Measurements from ENCODE around the gene LEKR1.

Gene LEKR1

DNA sequence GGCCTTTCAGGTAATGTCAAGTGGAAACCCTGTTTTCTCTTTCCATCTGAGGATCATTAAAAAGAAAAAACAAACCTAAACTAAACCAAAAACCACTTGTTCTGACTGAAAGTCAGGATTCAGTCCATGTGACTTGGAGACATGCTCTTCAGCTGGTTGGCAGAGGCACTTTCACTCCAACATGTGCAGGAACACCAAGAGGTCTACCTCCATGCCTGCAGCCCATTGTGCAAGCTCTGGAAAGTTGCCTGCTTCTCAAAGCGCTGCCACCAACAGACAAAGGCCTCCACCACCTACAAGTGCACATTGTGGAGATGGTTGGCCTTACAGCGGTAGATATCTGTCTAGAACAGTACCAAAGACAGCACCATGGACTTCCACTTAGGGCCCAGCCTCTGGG, 161.8 kb downstream of the LEKR1 start:
- no peaks in the 10 kb centered on the region for H3K9me3 ChIP-seq (ENCODE audit: insufficient read depth, low read length, severe bottlenecking)
- H4K20me1 ChIP-seq (ENCODE audit: insufficient read depth, low read length) = no peaks in the 10 kb centered on the region
- ATAC-seq (ENCODE audit: insufficient read depth, low read depth) (no peak), DNase-seq (no peak)
- H3K79me2 ChIP-seq (ENCODE audit: insufficient read depth, low read length) = no peaks in the 10 kb centered on the region
- H3K27me3 ChIP-seq (ENCODE audit: insufficient read depth, low read length, poor library complexity) = peaks cover 8% of the 10 kb centered on the region
- H3K4me1 ChIP-seq (ENCODE audit: insufficient read depth, low read length) = no peaks in the 10 kb centered on the region
- no peak overlapping the region for H3K4me2 ChIP-seq (ENCODE audit: insufficient read depth, low read length)
- no peaks in the 10 kb centered on the region for H3K36me3 ChIP-seq (ENCODE audit: insufficient read depth, low read length)
- no peak overlapping the region for H3K9ac ChIP-seq (ENCODE audit: low read depth, low read length)
- H3K27ac ChIP-seq (ENCODE audit: low read length) = no peak overlapping the region
- TF ChIP-seq CTCF (IDR thresholded peaks at IDR 0.05; ENCODE audit: borderline replicate concordance, extremely low read depth, low read length, poor library complexity, severe bottlenecking) (no peak), EZH2 (IDR thresholded peaks at IDR 0.05; ENCODE audit: borderline replicate concordance, low read depth, low read length, severe bottlenecking) (no peak)
- no peak overlapping the region; the same call in 1 of the 2 replicates for H2AFZ ChIP-seq (ENCODE audit: low read depth, low read length)
- no peak overlapping the region for H3K4me3 ChIP-seq (ENCODE audit: low read depth in 1 of 2, low read length in 2 of 2)

- no peak overlapping the region for H3K4me3 ChIP-seq (ENCODE audit: low read depth in 1 of 2, low read length in 2 of 2)
- no peak overlapping the region for H3K27ac ChIP-seq (ENCODE audit: low read length)
- H3K79me2 ChIP-seq (ENCODE audit: insufficient read depth, low read length) = no peaks in the 10 kb centered on the region
- TF ChIP-seq EZH2 (IDR thresholded peaks at IDR 0.05; ENCODE audit: borderline replicate concordance, low read depth, low read length, severe bottlenecking) (no peak), CTCF (IDR thresholded peaks at IDR 0.05; ENCODE audit: borderline replicate concordance, extremely low read depth, low read length, poor library complexity, severe bottlenecking) (no peak)
- H2AFZ ChIP-seq (ENCODE audit: low read depth, low read length) = no peak overlapping the region
- no peaks in the 10 kb centered on the region for H3K9me3 ChIP-seq (ENCODE audit: insufficient read depth, low read length, severe bottlenecking)
- H3K9ac ChIP-seq (ENCODE audit: low read depth, low read length) = no peak overlapping the region
- no peaks in the 10 kb centered on the region for H3K4me1 ChIP-seq (ENCODE audit: insufficient read depth, low read length)
- DNase-seq = no peak
- H4K20me1 ChIP-seq (ENCODE audit: insufficient read depth, low read length) = no peaks in the 10 kb centered on the region
- no peaks in the 10 kb centered on the region for H3K27me3 ChIP-seq (ENCODE audit: insufficient read depth, low read length, poor library complexity)
- H3K4me2 ChIP-seq (ENCODE audit: insufficient read depth, low read length) = no peak overlapping the region
- no peak for ATAC-seq (ENCODE audit: insufficient read depth, low read depth)
- H3K36me3 ChIP-seq (ENCODE audit: insufficient read depth, low read length) = no peaks in the 10 kb centered on the region
Measured at GRCh38 chr3:156997351-156997750, 171.2 kb downstream of the LEKR1 start.

DNA sequence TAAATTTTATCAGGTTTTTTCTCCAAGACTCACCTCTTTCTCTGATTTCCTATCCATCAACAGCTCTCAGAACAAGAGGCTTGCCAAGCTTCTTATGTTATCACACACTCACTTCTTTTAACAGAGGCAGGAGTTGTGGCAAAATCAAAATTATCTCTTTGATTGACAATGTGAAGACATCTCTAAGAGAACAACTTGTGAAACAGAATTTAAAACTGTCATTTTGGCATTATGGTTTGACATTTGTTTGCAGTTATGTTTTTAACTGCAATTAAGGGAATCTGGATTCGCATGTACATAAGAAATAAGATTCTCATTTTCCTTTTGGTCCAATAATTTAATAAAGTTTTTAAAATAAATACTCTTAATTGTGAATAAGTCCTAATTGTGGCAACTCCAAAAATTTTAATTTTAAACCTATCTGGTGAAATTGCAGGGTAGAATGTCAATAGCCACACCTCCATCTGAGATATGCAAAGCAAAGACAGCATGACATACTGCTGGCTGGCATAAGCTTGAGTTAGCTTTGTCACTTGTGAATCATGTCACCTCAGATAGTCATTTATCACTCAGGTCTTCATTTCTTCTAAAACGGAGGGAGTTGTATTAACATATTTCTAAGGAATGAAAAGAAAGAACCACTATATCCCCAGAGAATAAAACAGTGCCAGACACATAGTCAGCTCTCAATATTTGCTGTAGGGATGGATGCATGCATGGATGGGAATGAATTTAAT, 175.2 kb downstream of the LEKR1 start:
- no peaks in the 10 kb centered on the region for H3K36me3 ChIP-seq (ENCODE audit: insufficient read depth, low read length)
- H3K9me3 ChIP-seq (ENCODE audit: insufficient read depth, low read length, severe bottlenecking) = no peaks in the 10 kb centered on the region
- H2AFZ ChIP-seq (ENCODE audit: low read depth, low read length) = no peak overlapping the region
- ATAC-seq (ENCODE audit: insufficient read depth, low read depth) (no peak), DNase-seq (no peak)
- no peak overlapping the region for H3K27ac ChIP-seq (ENCODE audit: low read length)
- H3K4me1 ChIP-seq (ENCODE audit: insufficient read depth, low read length) = no peaks in the 10 kb centered on the region
- H3K4me3 ChIP-seq (ENCODE audit: low read depth in 1 of 2, low read length in 2 of 2) = no peak overlapping the region
- no peaks in the 10 kb centered on the region for H3K79me2 ChIP-seq (ENCODE audit: insufficient read depth, low read length)
- TF ChIP-seq CTCF (IDR thresholded peaks at IDR 0.05; ENCODE audit: borderline replicate concordance, extremely low read depth, low read length, poor library complexity, severe bottlenecking) = no peak
- no peak for TF ChIP-seq EZH2 (IDR thresholded peaks at IDR 0.05; ENCODE audit: borderline replicate concordance, low read depth, low read length, severe bottlenecking)
- H4K20me1 ChIP-seq (ENCODE audit: insufficient read depth, low read length) = no peaks in the 10 kb centered on the region
- no peak overlapping the region for H3K4me2 ChIP-seq (ENCODE audit: insufficient read depth, low read length)
- no peak overlapping the region for H3K9ac ChIP-seq (ENCODE audit: low read depth, low read length)
- H3K27me3 ChIP-seq (ENCODE audit: insufficient read depth, low read length, poor library complexity) = no peaks in the 10 kb centered on the region

All from DND-41 (cell line).